Measurements from ENCODE around the gene TBC1D10A.

Gene TBC1D10A

DNA sequence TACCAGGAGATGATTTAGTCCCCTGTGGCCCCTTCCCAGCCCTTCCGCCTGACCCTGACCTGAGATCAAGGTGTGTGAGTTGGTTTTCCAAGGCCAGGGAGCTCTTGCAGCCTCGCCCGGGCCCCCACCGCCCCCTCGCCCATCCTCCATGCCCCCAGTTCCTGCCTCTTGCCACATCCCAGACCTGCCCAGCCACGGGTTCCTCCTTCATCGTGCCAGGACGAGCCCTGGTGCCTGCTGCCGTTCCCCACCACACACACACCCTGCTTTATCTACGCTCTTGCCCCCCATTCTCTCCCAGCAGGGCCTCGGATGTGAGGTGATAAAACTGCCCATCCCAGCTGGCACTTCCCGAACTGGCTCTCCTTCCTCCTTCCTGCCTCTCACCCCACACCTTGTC, 78.8 kb downstream of the TBC1D10A start (continued):
- no peak for TF ChIP-seq ZNF391 (tag by site-specific recombination; IDR thresholded peaks at IDR 0.05; ENCODE audit: borderline replicate concordance, low read depth)

- H3K9me3 ChIP-seq (ENCODE audit: control insufficient read depth, insufficient read depth, low read depth, low read length): no peaks in the 10 kb centered on the region
- TF ChIP-seq ZNF341 (tag by site-specific recombination; IDR thresholded peaks at IDR 0.05; ENCODE audit: low read depth) (no peak), ZNF214 (tag by site-specific recombination; IDR thresholded peaks at IDR 0.05; ENCODE audit: borderline replicate concordance) (peak; percentile 100)
- no peak overlapping the region for H3K27ac ChIP-seq (ENCODE audit: extremely low read depth, low read depth, low read length)
- ChIA-PET CTCF (no interaction called here), POLR2A (no interaction called here)
- H3K36me3 ChIP-seq (ENCODE audit: control insufficient read depth in 2 of 2, insufficient read depth in 1 of 2, low read length in 2 of 2): peaks cover 0 to 22% of the 10 kb centered on the region in 2 experiments; a peak in 1 of 3 replicates
- H3K4me1 ChIP-seq (ENCODE audit: control insufficient read depth, insufficient read depth, low read length): peaks cover 3% of the 10 kb centered on the region; the same call in 1 of the 2 replicates
- no peak overlapping the region for H3K4me3 ChIP-seq (ENCODE audit: low read depth, low read length)
Observed at GRCh38 chr22:30247561-30247960, 79.2 kb downstream of the TBC1D10A start.

- no peaks in the 10 kb centered on the region for H3K9me3 ChIP-seq (ENCODE audit: control insufficient read depth, insufficient read depth, low read depth, low read length)
- H3K4me3 ChIP-seq (ENCODE audit: low read depth, low read length): peak overlapping the region; percentile 56
- H3K4me1 ChIP-seq (ENCODE audit: control insufficient read depth, insufficient read depth, low read length): peaks cover 3% of the 10 kb centered on the region; the same call in 1 of the 2 replicates
- ChIA-PET CTCF (interaction anchor here (1.3 kb wide), 2 partner anchors 9 to 139 kb away, joined by 4 to 6 read pairs; no protein-coding TSS in a partner anchor), POLR2A (interaction anchor here (0.6 to 1.8 kb wide), 3 partner anchors 10 to 40 kb away, joined by 3 to 7 read pairs (median 3); no protein-coding TSS in a partner anchor)
- peaks cover 0 to 23% of the 10 kb centered on the region in 2 experiments; a peak in 1 of 3 replicates for H3K36me3 ChIP-seq (ENCODE audit: control insufficient read depth in 2 of 2, insufficient read depth in 1 of 2, low read length in 2 of 2)
- no peak overlapping the region; the same call in 1 of the 2 replicates for H3K27ac ChIP-seq (ENCODE audit: extremely low read depth, low read depth, low read length)
- TF ChIP-seq ZNF776 (tag by site-specific recombination; IDR thresholded peaks at IDR 0.05; ENCODE audit: borderline replicate concordance): no peak
- TF ChIP-seq ZIC2 (tag by site-specific recombination; IDR thresholded peaks at IDR 0.05): peak; percentile 73
- peak; percentile 92 for TF ChIP-seq GLIS2 (tag by site-specific recombination; IDR thresholded peaks at IDR 0.05)
- TF ChIP-seq, protein P1, sequence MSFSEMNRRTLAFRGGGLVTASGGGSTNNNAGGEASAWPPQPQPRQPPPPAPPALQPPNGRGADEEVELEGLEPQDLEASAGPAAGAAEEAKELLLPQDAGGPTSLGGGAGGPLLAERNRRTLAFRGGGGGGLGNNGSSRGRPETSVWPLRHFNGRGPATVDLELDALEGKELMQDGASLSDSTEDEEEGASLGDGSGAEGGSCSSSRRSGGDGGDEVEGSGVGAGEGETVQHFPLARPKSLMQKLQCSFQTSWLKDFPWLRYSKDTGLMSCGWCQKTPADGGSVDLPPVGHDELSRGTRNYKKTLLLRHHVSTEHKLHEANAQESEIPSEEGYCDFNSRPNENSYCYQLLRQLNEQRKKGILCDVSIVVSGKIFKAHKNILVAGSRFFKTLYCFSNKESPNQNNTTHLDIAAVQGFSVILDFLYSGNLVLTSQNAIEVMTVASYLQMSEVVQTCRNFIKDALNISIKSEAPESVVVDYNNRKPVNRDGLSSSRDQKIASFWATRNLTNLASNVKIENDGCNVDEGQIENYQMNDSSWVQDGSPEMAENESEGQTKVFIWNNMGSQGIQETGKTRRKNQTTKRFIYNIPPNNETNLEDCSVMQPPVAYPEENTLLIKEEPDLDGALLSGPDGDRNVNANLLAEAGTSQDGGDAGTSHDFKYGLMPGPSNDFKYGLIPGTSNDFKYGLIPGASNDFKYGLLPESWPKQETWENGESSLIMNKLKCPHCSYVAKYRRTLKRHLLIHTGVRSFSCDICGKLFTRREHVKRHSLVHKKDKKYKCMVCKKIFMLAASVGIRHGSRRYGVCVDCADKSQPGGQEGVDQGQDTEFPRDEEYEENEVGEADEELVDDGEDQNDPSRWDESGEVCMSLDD (tag by site-specific recombination; IDR thresholded peaks at IDR 0.05): peak; percentile 62
- no peak for TF ChIP-seq ZNF510 (tag by site-specific recombination; IDR thresholded peaks at IDR 0.05; ENCODE audit: insufficient replicate concordance)
- TF ChIP-seq YY1 (tag by site-specific recombination; IDR thresholded peaks at IDR 0.05): no peak
- TF ChIP-seq ZNF133 (tag by site-specific recombination; IDR thresholded peaks at IDR 0.05): no peak
- TF ChIP-seq ZXDB (tag by site-specific recombination; IDR thresholded peaks at IDR 0.05): peak; percentile 69
- TF ChIP-seq, protein P2, sequence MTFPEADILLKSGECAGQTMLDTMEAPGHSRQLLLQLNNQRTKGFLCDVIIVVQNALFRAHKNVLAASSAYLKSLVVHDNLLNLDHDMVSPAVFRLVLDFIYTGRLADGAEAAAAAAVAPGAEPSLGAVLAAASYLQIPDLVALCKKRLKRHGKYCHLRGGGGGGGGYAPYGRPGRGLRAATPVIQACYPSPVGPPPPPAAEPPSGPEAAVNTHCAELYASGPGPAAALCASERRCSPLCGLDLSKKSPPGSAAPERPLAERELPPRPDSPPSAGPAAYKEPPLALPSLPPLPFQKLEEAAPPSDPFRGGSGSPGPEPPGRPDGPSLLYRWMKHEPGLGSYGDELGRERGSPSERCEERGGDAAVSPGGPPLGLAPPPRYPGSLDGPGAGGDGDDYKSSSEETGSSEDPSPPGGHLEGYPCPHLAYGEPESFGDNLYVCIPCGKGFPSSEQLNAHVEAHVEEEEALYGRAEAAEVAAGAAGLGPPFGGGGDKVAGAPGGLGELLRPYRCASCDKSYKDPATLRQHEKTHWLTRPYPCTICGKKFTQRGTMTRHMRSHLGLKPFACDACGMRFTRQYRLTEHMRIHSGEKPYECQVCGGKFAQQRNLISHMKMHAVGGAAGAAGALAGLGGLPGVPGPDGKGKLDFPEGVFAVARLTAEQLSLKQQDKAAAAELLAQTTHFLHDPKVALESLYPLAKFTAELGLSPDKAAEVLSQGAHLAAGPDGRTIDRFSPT (tag by site-specific recombination; IDR thresholded peaks at IDR 0.05): 0 out of 2 replicates have a peak, but pooled peaks have one; percentile 26
- peak; percentile 91 for TF ChIP-seq GLIS1 (tag by site-specific recombination; IDR thresholded peaks at IDR 0.05)
- peak; percentile 85 for TF ChIP-seq PATZ1 (tag by site-specific recombination; IDR thresholded peaks at IDR 0.05)
- TF ChIP-seq ZNF560 (tag by site-specific recombination; IDR thresholded peaks at IDR 0.05; ENCODE audit: borderline replicate concordance): no peak
Observed at GRCh38 chr22:30246814-30247376, 79.8 kb downstream of the TBC1D10A start.
